Vagina (tissue), 2 donors: ENCODE measurements around the gene APOA1.

Experiments
- POLR2A ChIP-seq, 2 donors: fragments of 450-650 bp; IDR thresholded peaks; one replicate each; pipeline ENCODE4 v1.6.1; 2017; ENCODE audit warnings: antibody characterized with exemption in 2 of 2, mild to moderate bottlenecking in 2 of 2, moderate library complexity in 2 of 2
- TF ChIP-seq, protein P1 (sequence below), 3 experiments: fragments of 450-650 bp in 2 of 3; fragments of 200-600 bp in 1 of 3; sonication (generic) in 1 of 3; IDR thresholded peaks; one replicate each; pipeline ENCODE4 v1.5.1; 2017 to 2019; ENCODE audit warnings: antibody characterized with exemption in 3 of 3, mild to moderate bottlenecking in 2 of 3, moderate library complexity in 2 of 3

DNA sequence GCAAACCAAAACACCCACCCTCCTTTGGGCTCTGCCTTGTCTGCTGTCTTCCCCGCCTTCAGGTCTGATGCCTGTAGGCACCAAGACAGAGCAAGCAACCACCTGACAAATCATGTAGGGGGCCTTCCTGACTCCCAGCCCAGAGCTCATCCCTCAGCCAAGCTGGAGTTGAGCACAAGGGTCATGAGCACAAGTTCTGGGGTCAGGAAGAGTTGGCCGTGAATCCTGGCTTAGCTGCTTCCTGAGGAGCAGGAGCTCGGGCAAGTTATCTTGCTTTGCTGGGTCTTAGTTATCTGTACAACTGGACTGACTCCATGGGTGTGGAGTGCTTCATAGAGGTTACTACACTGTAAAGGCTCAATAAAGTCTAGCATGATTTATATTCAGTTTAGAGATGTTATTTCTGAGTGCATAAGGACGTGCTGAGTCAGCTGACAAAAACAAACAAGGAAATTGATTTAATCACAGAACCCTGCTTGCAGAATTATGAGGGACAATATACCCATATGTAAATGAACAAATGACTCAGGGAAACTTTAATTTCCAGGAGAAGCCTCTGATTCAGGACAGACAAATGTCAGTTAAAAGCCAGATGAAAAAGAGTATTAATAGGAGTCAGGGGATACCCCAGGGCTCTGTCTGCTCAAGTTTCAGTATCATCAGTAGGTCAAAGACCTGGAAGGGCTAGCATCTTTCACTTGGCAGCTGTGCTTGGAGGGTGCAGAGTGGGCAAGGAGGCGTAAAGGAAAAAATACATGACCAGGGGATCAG, 15.0 kb upstream of the APOA1 start:
- TF ChIP-seq POLR2A (IDR thresholded peaks at IDR 0.05): no peak
- TF ChIP-seq, protein P1, sequence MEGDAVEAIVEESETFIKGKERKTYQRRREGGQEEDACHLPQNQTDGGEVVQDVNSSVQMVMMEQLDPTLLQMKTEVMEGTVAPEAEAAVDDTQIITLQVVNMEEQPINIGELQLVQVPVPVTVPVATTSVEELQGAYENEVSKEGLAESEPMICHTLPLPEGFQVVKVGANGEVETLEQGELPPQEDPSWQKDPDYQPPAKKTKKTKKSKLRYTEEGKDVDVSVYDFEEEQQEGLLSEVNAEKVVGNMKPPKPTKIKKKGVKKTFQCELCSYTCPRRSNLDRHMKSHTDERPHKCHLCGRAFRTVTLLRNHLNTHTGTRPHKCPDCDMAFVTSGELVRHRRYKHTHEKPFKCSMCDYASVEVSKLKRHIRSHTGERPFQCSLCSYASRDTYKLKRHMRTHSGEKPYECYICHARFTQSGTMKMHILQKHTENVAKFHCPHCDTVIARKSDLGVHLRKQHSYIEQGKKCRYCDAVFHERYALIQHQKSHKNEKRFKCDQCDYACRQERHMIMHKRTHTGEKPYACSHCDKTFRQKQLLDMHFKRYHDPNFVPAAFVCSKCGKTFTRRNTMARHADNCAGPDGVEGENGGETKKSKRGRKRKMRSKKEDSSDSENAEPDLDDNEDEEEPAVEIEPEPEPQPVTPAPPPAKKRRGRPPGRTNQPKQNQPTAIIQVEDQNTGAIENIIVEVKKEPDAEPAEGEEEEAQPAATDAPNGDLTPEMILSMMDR (IDR thresholded peaks at IDR 0.05): no peak
